Activated CD4-positive, alpha-beta T cell treated with anti-CD3 and anti-CD28 coated beads, Interleukin-2, Interleukin-4, amounts not matched to agents 100 ng/mL and 50 ng/mL, durations not matched to agents 16 hours and 8 hours (primary cell): ENCODE results near the gene FADS6.

Source experiments
- DNase-seq: peaks from one replicate; pipeline ENCODE4 v3.0.0-alpha.2; 2020; ENCODE audit warnings: low spot score

FADS6 gene

GRCh38 chr17:74892974-74893911 is at the start of gene FADS6:
TSS of gene FADS6 (minus strand) at chr17:74893633. CDS start at chr17:74893595, 38 bp downstream.
- no peak for DNase-seq

GRCh38 chr17:74941128-74941725 is 47.8 kb upstream of the FADS6 start:
- DNase-seq = no peak

DNA sequence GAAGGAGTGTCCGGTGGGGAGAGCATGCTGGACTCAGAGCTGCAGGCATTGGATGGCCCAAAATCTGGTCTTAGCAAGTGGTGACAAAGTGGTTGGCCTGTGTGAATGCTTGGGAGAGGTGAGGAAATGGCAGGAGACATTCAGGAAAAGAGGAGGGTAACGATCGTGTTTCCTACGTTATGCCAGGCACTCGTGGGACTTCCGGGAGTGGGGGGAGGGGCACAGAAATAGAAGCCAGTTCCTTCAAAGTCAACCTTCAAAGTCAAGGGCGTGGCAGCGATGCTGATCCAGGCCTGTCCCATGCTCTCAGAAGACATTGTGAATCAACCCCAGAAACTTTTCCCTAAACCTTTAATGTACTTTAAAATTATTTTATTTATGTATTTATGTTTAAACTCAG is 46.1 kb upstream of the FADS6 start:
- no peak for DNase-seq

- no peak for DNase-seq
These were observed 44.9 kb upstream of the FADS6 start for GRCh38 chr17:74938194-74938950.

DNA sequence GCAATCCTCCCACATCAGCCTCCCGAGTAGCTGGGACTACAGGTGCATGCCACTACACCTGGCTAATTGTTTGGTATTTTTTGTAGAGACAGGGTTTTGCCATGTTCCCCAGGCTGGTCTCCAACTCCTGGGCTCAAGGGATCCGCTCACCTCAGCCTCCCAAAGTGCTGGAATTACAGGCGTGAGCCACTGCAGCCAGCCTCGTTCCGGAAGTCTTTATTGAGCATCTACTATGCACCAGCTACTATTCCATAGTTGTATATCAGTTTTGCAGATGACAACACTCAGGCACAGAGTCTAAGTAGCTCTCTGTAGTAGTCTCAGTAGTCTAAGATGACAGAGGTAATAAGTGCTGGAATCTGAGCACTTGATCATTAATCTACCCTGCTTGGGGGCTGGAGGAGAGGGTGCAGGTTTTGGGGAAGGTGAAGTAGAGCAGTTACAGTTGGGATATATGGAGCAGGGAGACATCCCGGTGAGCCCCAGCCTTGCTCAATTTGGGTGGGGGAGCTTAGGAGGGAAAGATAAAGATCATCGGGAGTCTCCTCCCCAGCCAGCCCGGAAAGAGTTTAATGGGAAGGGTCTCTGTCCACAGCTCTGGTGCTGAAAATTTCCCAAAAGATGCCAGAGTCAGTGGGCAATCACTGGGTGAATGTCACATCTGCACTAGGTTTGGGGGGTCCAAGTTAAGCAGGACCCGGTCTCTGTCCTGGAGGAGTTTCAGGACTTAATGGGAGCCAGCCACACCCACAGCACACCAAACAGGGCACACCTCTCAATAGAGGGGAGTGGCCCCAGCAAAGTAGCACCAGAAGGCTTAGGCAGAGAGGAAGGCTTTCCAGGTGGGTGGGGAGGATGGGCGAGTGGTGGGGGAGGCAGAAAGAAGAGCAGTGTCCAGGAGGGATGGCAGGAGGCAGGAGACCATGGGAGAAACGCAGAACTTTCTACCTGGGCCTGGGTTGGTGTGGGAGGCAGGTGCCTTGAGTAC is 43.9 kb upstream of the FADS6 start:
- DNase-seq = no peak

GRCh38 chr17:74936470-74936799 is 43.0 kb upstream of the FADS6 start:
- no peak for DNase-seq

GRCh38 chr17:74935585-74936469 is 42.4 kb upstream of the FADS6 start, which contains the start of gene OTOP3:
TSS of gene OTOP3 (plus strand) at chr17:74935898. CDS start at chr17:74935922, 24 bp downstream.
- no peak for DNase-seq

GRCh38 chr17:74935048-74935447 is 41.6 kb upstream of the FADS6 start:
- DNase-seq = no peak

DNA sequence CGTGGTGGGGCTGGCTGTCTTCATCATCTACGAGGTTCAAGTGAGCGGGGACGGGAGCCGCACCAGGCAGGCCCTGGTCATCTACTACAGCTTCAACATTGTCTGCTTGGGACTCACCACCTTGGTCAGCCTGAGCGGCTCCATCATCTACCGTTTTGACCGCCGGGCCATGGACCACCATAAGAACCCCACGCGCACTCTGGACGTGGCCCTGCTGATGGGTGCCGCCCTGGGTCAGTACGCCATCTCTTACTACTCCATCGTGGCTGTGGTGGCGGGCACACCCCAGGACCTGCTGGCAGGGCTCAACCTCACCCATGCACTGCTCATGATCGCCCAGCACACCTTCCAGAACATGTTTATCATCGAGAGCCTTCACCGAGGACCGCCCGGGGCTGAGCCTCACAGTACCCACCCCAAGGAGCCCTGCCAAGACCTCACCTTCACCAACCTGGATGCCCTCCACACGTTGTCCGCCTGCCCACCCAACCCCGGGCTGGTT is 37.2 kb upstream of the FADS6 start:
- DNase-seq = no peak

- no peak for DNase-seq
These were observed 35.4 kb upstream of the FADS6 start for GRCh38 chr17:74928786-74929185.

DNA sequence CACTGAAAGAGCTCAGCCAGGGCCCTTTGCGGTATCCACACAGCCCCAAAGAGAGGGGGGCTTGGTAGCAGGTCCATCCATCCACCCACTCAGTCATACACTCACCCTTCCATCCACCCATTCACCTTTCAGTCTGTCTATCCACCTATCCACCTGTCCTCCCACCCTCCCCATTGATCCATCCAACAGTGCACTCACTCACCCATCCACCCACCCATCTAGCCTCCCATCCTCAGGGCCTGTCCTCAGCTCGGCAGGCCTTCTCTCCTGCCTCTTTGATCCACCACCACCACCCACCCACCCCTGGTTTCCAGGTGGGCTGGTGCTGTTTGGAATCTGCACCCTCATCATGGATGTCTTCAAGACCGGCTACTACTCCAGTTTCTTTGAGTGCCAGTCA is 31.8 kb upstream of the FADS6 start:
- no peak for DNase-seq

- no peak for DNase-seq
These were observed 31.0 kb upstream of the FADS6 start, which contains the start of gene OTOP2 for GRCh38 chr17:74924250-74924948. TSS of gene OTOP2 (plus strand) at chr17:74924273. CDS start at chr17:74924633, 360 bp downstream.

DNA sequence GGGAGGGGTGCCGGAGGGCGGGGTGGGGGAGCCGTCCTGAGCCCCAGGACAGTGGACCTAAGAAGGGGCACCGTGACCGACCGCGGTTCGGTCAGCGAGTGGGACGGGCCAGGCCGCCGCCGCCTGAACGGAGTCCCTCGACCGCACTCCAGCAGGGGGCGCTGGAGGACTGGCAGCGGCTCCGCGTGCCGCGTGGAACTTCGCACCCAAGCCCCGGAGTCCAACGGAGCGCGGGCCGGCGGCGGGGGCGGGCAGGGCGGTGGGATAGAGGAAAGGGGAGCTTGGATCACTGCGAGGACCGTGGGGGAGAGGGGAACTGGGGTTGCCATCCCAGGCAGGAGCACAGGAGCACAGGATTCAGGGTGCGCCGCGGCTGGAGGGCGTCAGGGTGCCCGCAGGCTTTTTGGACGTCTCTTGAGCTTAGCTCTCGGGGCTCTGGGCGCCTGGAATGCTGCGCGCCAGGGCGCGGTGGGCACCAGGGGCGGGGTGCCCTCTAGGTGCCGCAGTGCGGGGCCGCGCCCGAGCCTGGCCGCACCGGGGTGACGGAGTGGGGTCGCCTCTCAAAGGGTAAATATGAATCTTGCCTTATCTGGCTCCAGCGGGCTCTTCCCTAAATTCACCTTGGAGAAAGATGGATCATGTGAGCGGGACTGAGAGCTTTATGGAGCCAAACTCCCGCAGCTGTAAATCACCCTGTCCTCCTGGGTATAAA is 30.3 kb upstream of the FADS6 start:
- DNase-seq = peak; percentile 70

- DNase-seq = no peak
These were observed 29.5 kb upstream of the FADS6 start, which contains the start of gene USH1G for GRCh38 chr17:74922694-74923537. TSS of gene USH1G (minus strand) at chr17:74923255. CDS start at chr17:74923073, 182 bp downstream.

- no peak for DNase-seq
These were observed 28.7 kb upstream of the FADS6 start for GRCh38 chr17:74922172-74922571.

DNA sequence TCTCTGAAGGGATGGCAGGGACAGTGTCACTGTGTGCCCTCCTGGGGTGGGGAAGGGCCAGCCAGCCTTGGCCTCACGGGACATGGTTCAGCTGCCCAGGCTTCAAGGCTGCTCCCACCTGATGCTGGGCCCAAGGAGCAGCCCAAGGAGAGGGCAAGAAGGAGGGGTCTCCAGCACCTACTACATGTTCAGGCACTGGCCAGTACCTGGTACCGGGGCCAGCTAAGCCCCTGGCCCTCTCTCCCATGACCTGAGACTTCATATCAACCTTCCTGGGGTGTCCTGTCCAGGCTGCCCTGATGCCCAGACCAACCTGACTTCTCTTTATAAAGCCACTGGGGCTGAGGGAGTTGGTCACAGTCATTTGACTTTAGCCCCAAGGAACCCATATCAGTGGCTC is 28.3 kb upstream of the FADS6 start:
- no peak for DNase-seq

- no peak for DNase-seq
These were observed 27.7 kb upstream of the FADS6 start for GRCh38 chr17:74921026-74921681.
